ENCODE results near the gene RALGAPB. TPM values are rescaled to one million over a fixed set of nuclear protein-coding genes. Genes with fewer than 3 reads are reported as not detected.
A peak's percentile ranks its signal among the peaks of the same experiment; 100 is the strongest.
"Not testable (repeated sequence)": the region's sequence is repeated elsewhere in the genome, so short reads cannot be mapped to it uniquely, and the experiment has no call there.

RALGAPB gene
- total and polyA plus RNA-seq, 4 donors = 9.0 to 58.5 (median 21.3) TPM

- Histone ChIP-seq H3K27me3 (ENCODE audit: control insufficient read depth in 3 of 3, insufficient read depth in 3 of 3, low read length in 2 of 3) (no peaks in the 10 kb centered on the region), H3K36me3 (ENCODE audit: control insufficient read depth in 4 of 4, insufficient read depth in 4 of 4, low read length in 4 of 4) (peaks cover 0 to 5% (median 5%) of the 10 kb centered on the region in 4 donors), H3K27ac (ENCODE audit: low read depth in 1 of 2, low read length in 1 of 2) (no peak overlapping the region)
These were observed 17.8 kb upstream of the RALGAPB start for GRCh38 chr20:38454556-38455473.

GRCh38 chr20:38458314-38458713 is 14.3 kb upstream of the RALGAPB start:
- H3K36me3 ChIP-seq (ENCODE audit: control insufficient read depth in 4 of 4, insufficient read depth in 4 of 4, low read length in 4 of 4) = no peaks in the 10 kb centered on the region
- no peak overlapping the region for H3K27ac ChIP-seq (ENCODE audit: low read depth in 1 of 2, low read length in 1 of 2)
- H3K4me3 ChIP-seq = no peak overlapping the region
- ATAC-seq (ENCODE audit: insufficient read depth, low FRiP score) (no peak), DNase-seq (no peak)
- 95 to 97% methylated on average over 5 of the region's 5 CpGs for WGBS, 2 donors
- peaks cover 0 to 3% (median 0%) of the 10 kb centered on the region in 5 donors for H3K4me1 ChIP-seq (ENCODE audit: control insufficient read depth in 5 of 5, insufficient read depth in 5 of 5, low read length in 5 of 5)
- H3K9me3 ChIP-seq (ENCODE audit: control insufficient read depth in 4 of 4, insufficient read depth in 3 of 4, low read length in 3 of 4) = peaks cover 0 to 1% (median 0%) of the 10 kb centered on the region in 4 donors
- no peak for TF ChIP-seq CTCF (IDR thresholded peaks at IDR 0.05; ENCODE audit: control extremely low read depth, extremely low read depth)
- no peak overlapping the region for H3K9ac ChIP-seq (ENCODE audit: insufficient read depth in 1 of 2, low read length in 2 of 2)
- no peaks in the 10 kb centered on the region for H3K27me3 ChIP-seq (ENCODE audit: control insufficient read depth in 3 of 3, insufficient read depth in 3 of 3, low read length in 2 of 3)

More at GRCh38 chr20:38454556-38455473, 17.8 kb upstream of the RALGAPB start:
- DNase-seq (no peak), ATAC-seq (ENCODE audit: insufficient read depth, low FRiP score) (no peak)
- Histone ChIP-seq H3K4me1 (ENCODE audit: control insufficient read depth in 5 of 5, insufficient read depth in 5 of 5, low read length in 5 of 5) (peaks cover 0 to 4% (median 0%) of the 10 kb centered on the region in 5 donors), H3K9ac (ENCODE audit: insufficient read depth in 1 of 2, low read length in 2 of 2) (no peak overlapping the region), H3K4me3 (no peak overlapping the region), H3K9me3 (ENCODE audit: control insufficient read depth in 4 of 4, insufficient read depth in 3 of 4, low read length in 3 of 4) (no peaks in the 10 kb centered on the region)
- 94 to 96% methylated on average over 13 of the region's 13 CpGs for WGBS, 2 donors
- no peak for TF ChIP-seq CTCF (IDR thresholded peaks at IDR 0.05; ENCODE audit: control extremely low read depth, extremely low read depth)

- no peak for TF ChIP-seq CTCF (IDR thresholded peaks at IDR 0.05; ENCODE audit: control extremely low read depth, extremely low read depth)
- no peaks in the 10 kb centered on the region for H3K36me3 ChIP-seq (ENCODE audit: control insufficient read depth in 4 of 4, insufficient read depth in 4 of 4, low read length in 4 of 4)
- no peaks in the 10 kb centered on the region for H3K27me3 ChIP-seq (ENCODE audit: control insufficient read depth in 3 of 3, insufficient read depth in 3 of 3, low read length in 2 of 3)
- H3K27ac ChIP-seq (ENCODE audit: low read depth in 1 of 2, low read length in 1 of 2) = peak overlapping the region in 1 of 2 donors; percentile 22
- peaks cover 0 to 1% (median 0%) of the 10 kb centered on the region in 4 donors for H3K9me3 ChIP-seq (ENCODE audit: control insufficient read depth in 4 of 4, insufficient read depth in 3 of 4, low read length in 3 of 4)
- DNase-seq (peak; percentile 29 to 77 (median 64)), ATAC-seq (ENCODE audit: insufficient read depth, low FRiP score) (peak; percentile 72)
- H3K4me3 ChIP-seq = no peak overlapping the region
- no peak overlapping the region for H3K9ac ChIP-seq (ENCODE audit: insufficient read depth in 1 of 2, low read length in 2 of 2)
- no peaks in the 10 kb centered on the region for H3K4me1 ChIP-seq (ENCODE audit: control insufficient read depth in 5 of 5, insufficient read depth in 5 of 5, low read length in 5 of 5)
- WGBS, 2 donors = 49 to 65% methylated on average over 5 of the region's 5 CpGs
These were observed 12.5 kb upstream of the RALGAPB start for GRCh38 chr20:38460040-38460623.

GRCh38 chr20:38460631-38461030 is 12.0 kb upstream of the RALGAPB start:
- not testable (repeated sequence) for H3K27me3 ChIP-seq (ENCODE audit: control insufficient read depth in 3 of 3, insufficient read depth in 3 of 3, low read length in 2 of 3); H3K4me1 ChIP-seq (ENCODE audit: control insufficient read depth in 5 of 5, insufficient read depth in 5 of 5, low read length in 5 of 5); H3K36me3 ChIP-seq (ENCODE audit: control insufficient read depth in 4 of 4, insufficient read depth in 4 of 4, low read length in 4 of 4); H3K27ac ChIP-seq (ENCODE audit: low read depth in 1 of 2, low read length in 1 of 2); H3K9me3 ChIP-seq (ENCODE audit: control insufficient read depth in 4 of 4, insufficient read depth in 3 of 4, low read length in 3 of 4); DNase-seq; ATAC-seq (ENCODE audit: insufficient read depth, low FRiP score); H3K4me3 ChIP-seq; H3K9ac ChIP-seq (ENCODE audit: insufficient read depth in 1 of 2, low read length in 2 of 2)
- WGBS, 2 donors = 25% methylated on average over 1 of the region's 2 CpGs; no CpG with 5 or more reads in 1 of the 2 donors

GRCh38 chr20:38461167-38461566 is 11.5 kb upstream of the RALGAPB start:
- H3K4me3 ChIP-seq; H3K9me3 ChIP-seq (ENCODE audit: control insufficient read depth in 4 of 4, insufficient read depth in 3 of 4, low read length in 3 of 4); H3K9ac ChIP-seq (ENCODE audit: insufficient read depth in 1 of 2, low read length in 2 of 2); H3K27me3 ChIP-seq (ENCODE audit: control insufficient read depth in 3 of 3, insufficient read depth in 3 of 3, low read length in 2 of 3); H3K27ac ChIP-seq (ENCODE audit: low read depth in 1 of 2, low read length in 1 of 2); H3K36me3 ChIP-seq (ENCODE audit: control insufficient read depth in 4 of 4, insufficient read depth in 4 of 4, low read length in 4 of 4); H3K4me1 ChIP-seq (ENCODE audit: control insufficient read depth in 5 of 5, insufficient read depth in 5 of 5, low read length in 5 of 5); ATAC-seq (ENCODE audit: insufficient read depth, low FRiP score); DNase-seq: not testable (repeated sequence)
- WGBS, 2 donors = 93 to 94% methylated on average over 10 to 26 of the region's 33 CpGs

Measured in lung (tissue), 12 donors.